Left lung (tissue), 10 donors: ENCODE data around the gene ZNF219. TPM values are rescaled to one million over a fixed set of nuclear protein-coding genes. Genes with fewer than 3 reads are reported as not detected.

Experiments used
- ATAC-seq: fragments of 200-7000 bp; cut with Tn5 transposase; one replicate; pipeline ENCODE4 v1.9.1; 2020; ENCODE audit warnings: moderate library complexity
- DNase-seq, 4 donors: peaks; one replicate each; pipeline ENCODE4 v3.0.0-alpha.2; 2013 to 2020
- H3K27ac ChIP-seq, 2 donors: fragments of 200-600 bp; sonication (generic) in 1 of 2; one replicate each; pipeline versions ENCODE4 v1.5.0 to v1.8.0; 2020 to 2021
- H3K27me3 ChIP-seq, 2 donors: fragments of 200-600 bp; sonication (generic) in 1 of 2; one replicate each; pipeline versions ENCODE4 v1.5.0 to v1.8.0; 2020 to 2021
- H3K36me3 ChIP-seq, 2 donors: fragments of 200-600 bp; sonication (generic) in 1 of 2; one replicate each; pipeline versions ENCODE4 v1.5.0 to v1.8.0; 2020 to 2021
- H3K4me1 ChIP-seq, 2 donors: fragments of 200-600 bp; one replicate each; pipeline ENCODE4 v1.8.0; 2021
- H3K4me3 ChIP-seq, 2 donors: fragments of 200-600 bp; sonication (generic) in 1 of 2; one replicate each; pipeline versions ENCODE4 v1.5.0 to v1.8.0; 2020 to 2021; ENCODE audit warnings: mild to moderate bottlenecking in 1 of 2
- H3K9me3 ChIP-seq, 2 donors: fragments of 200-600 bp; sonication (generic) in 1 of 2; one replicate each; pipeline versions ENCODE4 v1.5.0 to v1.8.0; 2020 to 2021
- intact Hi-C, 2 donors: fragments of 100-400 bp; cut with DNase I; formaldehyde crosslinking; loops; one replicate each; pipeline versions ENCODE4 v1.11.2 to v1.14.2; 2022
- polyA plus RNA-seq, 6 donors: library from polyadenylated mRNA; unstranded; fragments of 120-200 nt; gene quantifications; one replicate each; pipeline ENCODE4 v1.2.1, GENCODE V29; 2013; ENCODE audit not compliant: insufficient read length in 6 of 6
- total RNA-seq, 2 donors: library from RNA; stranded (reverse); fragmentation: NEBNext Ultra II Directional; extraction: Animal tissue kit (Norgen Biotek cat#: 25700); gene quantifications; one replicate each; pipeline ENCODE4 v1.2.1, GENCODE V29; 2021
- TF ChIP-seq, protein P1 (sequence below), 2 donors: fragments of 200-600 bp; sonication (generic) in 1 of 2; IDR thresholded peaks; one replicate each; pipeline versions ENCODE4 v1.5.0 to v1.8.0; 2021; ENCODE audit warnings: antibody characterized with exemption in 2 of 2
- donor health status: DM: no; HTN: yes; CAD: no.
- donor health status: DM: no; HTN: no; CAD: no.

The ZNF219 gene
- total and polyA plus RNA-seq, 8 donors = 30.5 to 45.4 (median 35.7) TPM

- ATAC-seq = no peak
- TF ChIP-seq, protein P1, sequence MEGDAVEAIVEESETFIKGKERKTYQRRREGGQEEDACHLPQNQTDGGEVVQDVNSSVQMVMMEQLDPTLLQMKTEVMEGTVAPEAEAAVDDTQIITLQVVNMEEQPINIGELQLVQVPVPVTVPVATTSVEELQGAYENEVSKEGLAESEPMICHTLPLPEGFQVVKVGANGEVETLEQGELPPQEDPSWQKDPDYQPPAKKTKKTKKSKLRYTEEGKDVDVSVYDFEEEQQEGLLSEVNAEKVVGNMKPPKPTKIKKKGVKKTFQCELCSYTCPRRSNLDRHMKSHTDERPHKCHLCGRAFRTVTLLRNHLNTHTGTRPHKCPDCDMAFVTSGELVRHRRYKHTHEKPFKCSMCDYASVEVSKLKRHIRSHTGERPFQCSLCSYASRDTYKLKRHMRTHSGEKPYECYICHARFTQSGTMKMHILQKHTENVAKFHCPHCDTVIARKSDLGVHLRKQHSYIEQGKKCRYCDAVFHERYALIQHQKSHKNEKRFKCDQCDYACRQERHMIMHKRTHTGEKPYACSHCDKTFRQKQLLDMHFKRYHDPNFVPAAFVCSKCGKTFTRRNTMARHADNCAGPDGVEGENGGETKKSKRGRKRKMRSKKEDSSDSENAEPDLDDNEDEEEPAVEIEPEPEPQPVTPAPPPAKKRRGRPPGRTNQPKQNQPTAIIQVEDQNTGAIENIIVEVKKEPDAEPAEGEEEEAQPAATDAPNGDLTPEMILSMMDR (IDR thresholded peaks at IDR 0.05) = no peak
- H3K4me1 ChIP-seq = no peaks in the 10 kb centered on the region
These were observed 35.4 kb upstream of the ZNF219 start for GRCh38 chr14:21133901-21134300.

GRCh38 chr14:21123429-21123828 lies 25.0 kb upstream of the ZNF219 start:
- no peaks in the 10 kb centered on the region for H3K4me1 ChIP-seq
- intact Hi-C loops = no loop called here
- DNase-seq (no peak), ATAC-seq (no peak)
- no peak overlapping the region for H3K4me3 ChIP-seq
- H3K9me3 ChIP-seq = no peaks in the 10 kb centered on the region
- TF ChIP-seq, protein P1 (IDR thresholded peaks at IDR 0.05) = no peak
- H3K27ac ChIP-seq = no peak overlapping the region
- no peaks in the 10 kb centered on the region for H3K36me3 ChIP-seq
- no peaks in the 10 kb centered on the region for H3K27me3 ChIP-seq

More at GRCh38 chr14:21133901-21134300, 35.4 kb upstream of the ZNF219 start:
- Histone ChIP-seq H3K4me3 (no peak overlapping the region), H3K36me3 (no peaks in the 10 kb centered on the region), H3K9me3 (no peaks in the 10 kb centered on the region), H3K27ac (no peak overlapping the region), H3K27me3 (no peaks in the 10 kb centered on the region)
- intact Hi-C loops = no loop called here
- no peak for DNase-seq

DNA sequence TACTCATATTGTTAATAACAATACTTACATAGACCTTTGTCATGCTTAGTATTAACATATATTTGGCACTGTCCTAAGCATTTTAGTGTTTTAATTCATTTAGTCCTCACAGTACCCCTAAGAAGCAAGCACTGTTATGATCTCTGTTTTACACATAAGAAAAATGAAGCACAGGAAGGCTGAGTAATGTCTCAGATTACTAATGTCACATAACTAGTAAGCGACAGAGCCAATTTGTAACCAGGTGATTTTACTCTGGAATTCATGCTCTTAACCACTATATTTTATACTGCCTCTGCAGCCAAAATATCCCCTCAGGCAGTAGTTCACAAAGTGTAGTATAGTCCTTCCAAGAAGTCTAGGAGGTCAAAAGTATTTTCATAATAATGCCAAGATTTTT lies 22.7 kb upstream of the ZNF219 start:
- TF ChIP-seq, protein P1 (IDR thresholded peaks at IDR 0.05) = no peak

DNA sequence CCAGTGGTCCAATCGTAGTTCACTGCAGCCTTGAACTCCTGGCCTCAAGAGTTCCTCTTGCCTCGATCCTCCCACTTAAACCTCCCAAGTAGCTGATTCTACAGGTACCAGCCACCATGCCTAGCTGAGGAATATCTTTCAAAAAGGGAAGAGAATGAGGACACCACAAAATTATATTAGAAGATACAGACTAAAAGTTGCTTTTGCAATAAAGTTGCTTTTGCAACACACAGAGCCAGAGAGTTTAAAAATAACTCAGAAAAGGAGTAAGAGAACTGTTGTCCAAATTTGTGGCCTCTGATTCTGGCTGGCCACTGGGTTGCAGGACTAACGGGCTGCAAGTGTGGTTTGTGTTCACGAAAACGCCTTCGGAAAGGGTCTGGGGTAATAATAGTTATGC lies 22.2 kb upstream of the ZNF219 start:
- H3K4me3 ChIP-seq = no peak overlapping the region
- DNase-seq (no peak), ATAC-seq (no peak)
- no peaks in the 10 kb centered on the region for H3K9me3 ChIP-seq
- TF ChIP-seq, protein P1 (IDR thresholded peaks at IDR 0.05) = no peak
- no peaks in the 10 kb centered on the region for H3K36me3 ChIP-seq
- H3K4me1 ChIP-seq = no peaks in the 10 kb centered on the region
- no peak overlapping the region for H3K27ac ChIP-seq
- H3K27me3 ChIP-seq = no peaks in the 10 kb centered on the region
- intact Hi-C loops = no loop called here

More for the DNA sequence above, 22.7 kb upstream of the ZNF219 start:
- Histone ChIP-seq H3K9me3 (no peaks in the 10 kb centered on the region), H3K4me3 (no peak overlapping the region), H3K27me3 (no peaks in the 10 kb centered on the region), H3K4me1 (no peaks in the 10 kb centered on the region), H3K36me3 (no peaks in the 10 kb centered on the region), H3K27ac (no peak overlapping the region)
- ATAC-seq (no peak), DNase-seq (no peak)
- intact Hi-C loops = no loop called here

DNA sequence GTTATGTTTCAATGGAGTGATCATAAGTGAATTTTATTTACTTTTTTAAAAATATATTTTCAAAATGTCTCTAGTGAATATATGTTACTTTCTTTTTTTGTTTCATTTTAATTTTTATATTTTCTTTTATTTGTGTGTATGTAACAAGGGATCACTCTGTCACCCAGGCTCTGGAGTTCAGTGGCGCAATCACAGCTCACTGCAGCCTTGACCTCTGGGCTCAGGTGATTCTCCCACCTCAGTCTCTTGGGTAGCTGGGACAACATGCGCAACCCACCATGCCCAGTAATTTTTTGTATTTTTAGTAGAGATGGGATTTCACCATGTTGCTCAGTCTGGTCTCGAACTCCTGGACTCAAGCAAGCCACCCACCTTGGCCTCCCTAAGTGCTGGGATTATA lies 20.5 kb upstream of the ZNF219 start:
- intact Hi-C loops = no loop called here
- Histone ChIP-seq H3K36me3 (no peaks in the 10 kb centered on the region), H3K4me1 (no peaks in the 10 kb centered on the region), H3K27me3 (no peaks in the 10 kb centered on the region), H3K9me3 (no peaks in the 10 kb centered on the region), H3K27ac (no peak overlapping the region), H3K4me3 (no peak overlapping the region)
- TF ChIP-seq, protein P1 (IDR thresholded peaks at IDR 0.05) = no peak
- ATAC-seq = no peak
- DNase-seq = no peak
